Heart left ventricle (tissue), 16 donors: Measurements from ENCODE around the gene CHAD. TPM values are rescaled to one million over a fixed set of nuclear protein-coding genes. Genes with fewer than 3 reads are reported as not detected.

Experiments
- ATAC-seq, 4 donors: fragments of 200-7000 bp; cut with Tn5 transposase; one replicate each; pipeline ENCODE4 v1.9.1; 2020 to 2022; ENCODE audit warnings: moderate library complexity in 4 of 4, mild to moderate bottlenecking in 3 of 4, moderate number of reproducible peaks in 1 of 4
- DNase-seq, 5 donors: peaks; one replicate each; pipeline ENCODE4 v3.0.0-alpha.2; 2020
- H3K27ac ChIP-seq, 12 donors: fragments of 200-600 bp; sonication (generic) in 4 of 12; one replicate each; pipeline versions ENCODE4 v1.5.0 to v1.8.0; 2016 to 2022; ENCODE audit warnings: mild to moderate bottlenecking in 2 of 12
- H3K27me3 ChIP-seq, 9 donors: fragments of 200-600 bp; sonication (generic) in 2 of 9; one replicate each; pipeline versions ENCODE4 v1.5.1 to v1.8.0; 2016 to 2022; ENCODE audit warnings: mild to moderate bottlenecking in 3 of 9
- H3K36me3 ChIP-seq, 9 donors: fragments of 200-600 bp; sonication (generic) in 2 of 9; one replicate each; pipeline versions ENCODE4 v1.5.0 to v1.8.0; 2018 to 2022; ENCODE audit warnings: mild to moderate bottlenecking in 2 of 9
- H3K4me1 ChIP-seq, 12 donors: fragments of 200-600 bp; sonication (generic) in 4 of 12; one replicate each; pipeline versions ENCODE4 v1.5.0 to v1.8.0; 2016 to 2022; ENCODE audit warnings: mild to moderate bottlenecking in 3 of 12
- H3K4me3 ChIP-seq, 12 donors: fragments of 200-600 bp; sonication (generic) in 4 of 12; one replicate each; pipeline versions ENCODE4 v1.5.0 to v1.8.0; 2017 to 2022; ENCODE audit warnings: mild to moderate bottlenecking in 9 of 12, moderate library complexity in 4 of 12
- H3K9me3 ChIP-seq, 12 donors: fragments of 200-600 bp; sonication (generic) in 4 of 12; one replicate each; pipeline versions ENCODE4 v1.5.0 to v1.8.0; 2016 to 2022; ENCODE audit warnings: mild to moderate bottlenecking in 1 of 12
- CTCF ChIP-seq, 12 donors: fragments of 200-600 bp; sonication (generic) in 4 of 12; IDR thresholded peaks; one replicate each; pipeline versions ENCODE4 v1.5.0 to v1.8.0; 2018 to 2022; ENCODE audit warnings: antibody characterized with exemption in 12 of 12, mild to moderate bottlenecking in 5 of 12
- POLR2A ChIP-seq, 2 donors: fragments of 450-650 bp; IDR thresholded peaks; one replicate each; pipeline ENCODE4 v1.6.1; 2017; ENCODE audit warnings: antibody characterized with exemption in 2 of 2, mild to moderate bottlenecking in 2 of 2, moderate library complexity in 2 of 2
- WGBS, 4 donors: extraction: QIAGEN DNeasy Blood & Tissue Kit in 2 of 4; methylation state at CpG; one replicate each; pipeline versions ENCODE4 v1.1.5 to v1.1.7; 2013 to 2018; 5-methylcytosine and 5-hydroxymethylcytosine counted together
- intact Hi-C, 10 donors: fragments of 100-400 bp; cut with DNase I; formaldehyde crosslinking; loops; one replicate each; pipeline versions ENCODE4 v1.11.1 to v1.14.2; 2022
- polyA plus RNA-seq, 2 donors: library from polyadenylated mRNA; stranded (reverse); fragments of 200-250 nt; gene quantifications; one replicate each; pipeline ENCODE4 v1.2.3, GENCODE V29; 2013
- total RNA-seq, 9 donors: library from RNA; depleted of rRNA in 2 of 9; stranded (reverse); fragments of >200 nt in 2 of 9; fragmentation: NEBNext Ultra II Directional in 3 of 9; extraction: Animal tissue kit (Norgen Biotek cat#: 25700) in 3 of 9; gene quantifications; one replicate each; pipeline versions ENCODE4 v1.1.0 to v1.2.4, GENCODE V29; 2016 to 2023
- donor health status: ischemic (EF 13 %, LVEDD 7.1; RV severe dilation, severe dysfunction).
- donor health status: healthy with polysubstance abuse.
- donor health status: DM: no; HTN: yes; CAD: no.
- donor health status: DM: no; HTN: no; CAD: no.
- donor health status: ischemic (EF 25% LVEDD 6.9; RV normal size, moderate dysfunction).
- donor health status: ischemic (EF 25% LVEDD 5.7; RV mildly dilated, moderate dysfunction).
- donor health status: healthy.
- donor health status: DM: yes; HTN: yes; CAD: no.
- donor health status: ischemic (EF 35%, LVEDD 5.7; RV mildly dilated, moderate dysfunction).
- donor health status: nonischemic (EF 11% LVEDD 7.7; RV severe dilation, severe dysfunction).
- donor health status: DM: yes; HTN: yes; CAD: no.
- donor health status: PGD.
- donor health status: ischemic (EF 29% LVEDD 5.4; RV normal size, mild dysfunction).
- donor health status: nonischemic (EF 23%, LVEDD 6.1; RV moderate dilation, normal function).

The CHAD gene
- total and polyA plus RNA-seq, 11 donors, result 0.15 to 0.27 (median 0.15) TPM; not detected in 8

- WGBS, 4 donors, result 98 to 100% (median 98%) methylated on average over 4 of the region's 4 CpGs
- no peaks in the 10 kb centered on the region for H3K9me3 ChIP-seq
- no peak for DNase-seq
- peaks cover 0 to 3% (median 0%) of the 10 kb centered on the region in 12 donors for H3K4me1 ChIP-seq
- intact Hi-C loops, result no loop called here
- no peak for ATAC-seq
- H3K27me3 ChIP-seq, result no peaks in the 10 kb centered on the region
- peaks cover 0 to 7% (median 0%) of the 10 kb centered on the region in 9 donors for H3K36me3 ChIP-seq
- no peak overlapping the region for H3K27ac ChIP-seq
- no peak overlapping the region for H3K4me3 ChIP-seq
- TF ChIP-seq CTCF (IDR thresholded peaks at IDR 0.05) (no peak), POLR2A (IDR thresholded peaks at IDR 0.05) (no peak)
Measured at GRCh38 chr17:50437409-50437808, 31.3 kb downstream of the CHAD start.

GRCh38 chr17:50432125-50432762, 36.4 kb downstream of the CHAD start:
- Histone ChIP-seq H3K4me3 (no peak overlapping the region), H3K27ac (no peak overlapping the region), H3K27me3 (no peaks in the 10 kb centered on the region), H3K36me3 (peaks cover 0 to 7% (median 0%) of the 10 kb centered on the region in 9 donors), H3K9me3 (no peaks in the 10 kb centered on the region), H3K4me1 (peaks cover 0 to 10% (median 7%) of the 10 kb centered on the region in 12 donors)
- peak in 1 of 4 donors; percentile 28 for ATAC-seq
- TF ChIP-seq CTCF (IDR thresholded peaks at IDR 0.05) (no peak), POLR2A (IDR thresholded peaks at IDR 0.05) (no peak)
- no peak for DNase-seq
- intact Hi-C loops, result no loop called here
- WGBS, 4 donors, result 83 to 96% (median 94%) methylated on average over 4 of the region's 4 CpGs

GRCh38 chr17:50430821-50431618, 37.7 kb downstream of the CHAD start:
- TF ChIP-seq CTCF (IDR thresholded peaks at IDR 0.05) (no peak), POLR2A (IDR thresholded peaks at IDR 0.05) (no peak)
- H3K36me3 ChIP-seq, result peaks cover 0 to 7% (median 0%) of the 10 kb centered on the region in 9 donors

GRCh38 chr17:50429793-50430192, 38.9 kb downstream of the CHAD start:
- Histone ChIP-seq H3K36me3 (peaks cover 0 to 7% (median 0%) of the 10 kb centered on the region in 9 donors), H3K4me1 (peaks cover 0 to 30% (median 26%) of the 10 kb centered on the region in 12 donors), H3K4me3 (no peak overlapping the region), H3K27ac (no peak overlapping the region), H3K27me3 (no peaks in the 10 kb centered on the region), H3K9me3 (no peaks in the 10 kb centered on the region)
- DNase-seq (no peak), ATAC-seq (no peak)
- TF ChIP-seq CTCF (IDR thresholded peaks at IDR 0.05), result no peak
- no peak for TF ChIP-seq POLR2A (IDR thresholded peaks at IDR 0.05)
- intact Hi-C loops, result loop anchor here in 2 of 10 donors (5.0 to 10.0 kb wide), 2 partner anchors 45 to 48 kb away; partner anchors contain the start of gene RSAD1 (in 2 of the 2)
- WGBS, 4 donors, result 90 to 98% (median 95%) methylated on average over 4 of the region's 4 CpGs

More at GRCh38 chr17:50430821-50431618, 37.7 kb downstream of the CHAD start:
- DNase-seq (no peak), ATAC-seq (no peak)
- WGBS, 4 donors, result 80 to 88% (median 84%) methylated on average over 4 of the region's 4 CpGs
- Histone ChIP-seq H3K9me3 (no peaks in the 10 kb centered on the region), H3K27me3 (no peaks in the 10 kb centered on the region), H3K4me3 (no peak overlapping the region), H3K27ac (no peak overlapping the region), H3K4me1 (peaks cover 0 to 20% (median 16%) of the 10 kb centered on the region in 12 donors)
- intact Hi-C loops, result no loop called here
